NCI-H2227 (cell line): ENCODE results near the gene FBRSL1.

Experiments
- DNase-seq: peaks from one replicate; lab custom pipeline; 2025; ENCODE audit not compliant: unreplicated experiment; lab: John Stamatoyannopoulos, UW

Gene FBRSL1

GRCh38 chr12:132554845-132555630 lies 65.1 kb downstream of the FBRSL1 start:
- no peak for DNase-seq

GRCh38 chr12:132555686-132556085 lies 65.7 kb downstream of the FBRSL1 start:
- DNase-seq = no peak

GRCh38 chr12:132556216-132556615 lies 66.3 kb downstream of the FBRSL1 start:
- DNase-seq = no peak

DNA sequence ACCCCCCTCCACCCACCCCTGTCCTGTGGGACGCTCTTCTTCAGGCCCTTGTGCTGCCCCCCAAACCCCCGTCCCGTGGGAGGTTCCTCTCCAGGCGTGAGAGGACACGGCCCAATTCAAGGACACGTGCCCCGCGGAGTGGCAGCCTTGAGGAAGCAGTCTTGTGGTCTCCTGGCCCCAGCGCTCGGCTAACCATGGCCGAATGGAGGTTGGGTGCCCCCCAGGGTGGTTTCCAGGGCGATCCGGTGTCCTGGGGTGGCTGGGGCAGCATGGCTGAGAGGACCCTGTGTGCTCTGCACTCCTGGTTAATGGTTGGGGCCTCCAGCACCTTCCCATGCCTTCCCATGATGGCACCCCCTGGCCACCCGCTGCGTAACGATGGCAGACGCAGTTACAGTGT lies 66.8 kb downstream of the FBRSL1 start:
- no peak for DNase-seq

GRCh38 chr12:132557291-132558015 lies 67.5 kb downstream of the FBRSL1 start:
- no peak for DNase-seq

DNA sequence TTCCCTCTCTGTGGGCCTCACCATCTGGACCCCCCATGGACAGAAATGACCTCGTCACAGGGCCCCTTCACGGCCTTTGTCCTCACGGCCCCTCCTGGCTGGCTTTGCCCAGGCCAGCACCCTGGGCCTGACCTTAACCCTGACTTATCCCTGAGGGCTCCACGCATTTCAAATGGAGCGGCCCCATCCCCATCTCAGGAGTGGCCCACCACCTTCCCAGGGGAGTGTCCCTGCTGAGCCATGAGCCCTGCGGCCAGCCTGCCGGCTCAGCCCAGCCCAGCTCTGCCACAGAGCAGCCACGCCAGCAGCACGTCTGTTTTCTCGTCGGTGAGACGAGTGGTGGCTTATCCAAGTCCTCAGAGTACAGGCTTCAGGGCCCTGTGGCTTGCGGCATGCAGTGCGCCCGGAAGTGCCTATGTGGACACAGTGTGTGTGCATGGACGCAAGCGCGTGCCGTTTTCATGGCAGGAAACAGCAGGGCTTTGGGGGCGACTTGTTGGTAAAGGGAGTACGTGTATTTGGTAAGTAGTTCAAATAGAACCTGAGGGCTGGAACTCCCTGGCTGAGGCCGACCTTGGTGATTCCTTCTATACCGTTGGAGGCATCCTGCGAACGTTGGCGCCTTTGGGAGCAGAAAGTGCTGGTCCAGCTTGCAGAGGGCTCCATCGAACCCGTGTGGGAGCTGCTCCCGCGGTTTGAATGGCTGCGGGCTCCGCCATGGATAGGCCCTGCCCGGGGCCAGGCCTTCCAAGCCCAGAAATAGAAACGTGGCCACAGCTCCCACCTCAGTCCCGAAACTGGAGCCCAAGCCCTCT lies 68.3 kb downstream of the FBRSL1 start:
- no peak for DNase-seq

- DNase-seq = no peak
These were observed 69.1 kb downstream of the FBRSL1 start for GRCh38 chr12:132558861-132559623.

- peak; percentile 86 for DNase-seq
These were observed 69.9 kb downstream of the FBRSL1 start for GRCh38 chr12:132559652-132560363.

GRCh38 chr12:132560364-132560613 lies 70.3 kb downstream of the FBRSL1 start:
- peak; percentile 45 for DNase-seq

- DNase-seq = peak; percentile 90
These were observed 70.9 kb downstream of the FBRSL1 start for GRCh38 chr12:132560614-132561426.
